Measurements from ENCODE around the gene SLC35D1.
A peak's percentile ranks its signal among the peaks of the same experiment; 100 is the strongest.
"Not testable (repeated sequence)": the region's sequence is repeated elsewhere in the genome, so short reads cannot be mapped to it uniquely, and the experiment has no call there.

The SLC35D1 gene

DNA sequence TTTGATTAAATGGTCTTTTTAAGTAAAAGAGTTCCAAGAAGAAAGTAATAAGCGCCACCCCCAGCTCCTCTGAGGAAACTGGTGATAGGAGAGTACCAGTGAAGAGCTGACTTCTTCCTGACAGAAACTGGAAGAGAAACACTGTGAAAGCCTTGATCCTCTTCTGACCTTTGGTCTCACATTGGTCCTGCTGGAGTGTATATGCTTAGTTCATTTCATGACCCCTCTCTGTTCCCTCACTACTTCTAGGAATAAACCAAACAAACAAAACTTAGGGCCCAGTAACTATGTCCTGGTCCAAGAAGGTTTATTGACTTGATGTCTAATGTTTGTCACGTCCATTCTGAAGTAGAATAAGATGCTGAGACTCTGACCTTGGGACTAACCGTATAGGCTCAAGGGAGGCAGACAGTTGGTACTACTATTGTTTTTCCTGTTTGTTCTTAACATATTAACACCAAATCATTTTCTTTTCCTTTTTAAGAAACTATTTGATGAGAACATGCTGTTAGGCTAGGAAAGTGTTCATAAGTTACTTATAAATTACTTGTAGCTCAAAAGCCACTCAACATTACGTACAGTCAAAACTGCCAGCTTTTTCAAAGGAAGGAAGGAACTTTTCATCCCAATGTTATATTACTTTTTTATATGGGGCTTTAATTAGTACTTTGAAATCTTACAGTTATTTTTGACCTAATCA lies 71.2 kb downstream of the SLC35D1 start:
- no peak for ATAC-seq
- no peak overlapping the region for H3K4me3 Mint-ChIP-seq
- no peaks in the 10 kb centered on the region for H3K27me3 Mint-ChIP-seq
- no peak overlapping the region for H3K27ac Mint-ChIP-seq
- no peaks in the 10 kb centered on the region for H3K9me3 Mint-ChIP-seq
- H3K4me1 Mint-ChIP-seq, result peaks cover 47% of the 10 kb centered on the region
- peaks cover 52% of the 10 kb centered on the region for H3K36me3 Mint-ChIP-seq (ENCODE audit: low read depth)
- no peak for DNase-seq

DNA sequence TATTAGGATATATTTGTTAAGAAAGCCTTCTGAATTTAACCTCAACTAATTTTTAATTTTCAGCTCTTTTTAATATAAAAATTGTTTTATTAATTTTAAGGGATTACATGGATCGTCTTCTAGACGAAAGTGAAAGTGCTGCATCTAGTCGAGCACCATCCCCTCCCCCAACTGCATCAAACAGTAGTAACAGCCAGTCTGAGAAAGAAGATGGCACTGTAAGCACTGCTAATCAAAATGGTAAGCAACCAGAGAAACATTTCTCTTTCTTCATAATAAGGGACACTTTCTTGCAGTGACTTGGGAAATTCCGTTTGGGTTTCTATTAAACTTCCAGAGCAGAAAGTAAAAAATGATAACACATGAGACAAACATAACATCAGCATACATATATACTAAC lies 72.3 kb downstream of the SLC35D1 start:
- no peaks in the 10 kb centered on the region for H3K9me3 Mint-ChIP-seq
- H3K27ac Mint-ChIP-seq, result peak overlapping the region; percentile 70
- ATAC-seq (no peak), DNase-seq (peak; percentile 18)
- H3K4me3 Mint-ChIP-seq, result peak overlapping the region; percentile 50
- H3K27me3 Mint-ChIP-seq, result no peaks in the 10 kb centered on the region
- H3K4me1 Mint-ChIP-seq, result peaks cover 47% of the 10 kb centered on the region
- peaks cover 51% of the 10 kb centered on the region for H3K36me3 Mint-ChIP-seq (ENCODE audit: low read depth)

DNA sequence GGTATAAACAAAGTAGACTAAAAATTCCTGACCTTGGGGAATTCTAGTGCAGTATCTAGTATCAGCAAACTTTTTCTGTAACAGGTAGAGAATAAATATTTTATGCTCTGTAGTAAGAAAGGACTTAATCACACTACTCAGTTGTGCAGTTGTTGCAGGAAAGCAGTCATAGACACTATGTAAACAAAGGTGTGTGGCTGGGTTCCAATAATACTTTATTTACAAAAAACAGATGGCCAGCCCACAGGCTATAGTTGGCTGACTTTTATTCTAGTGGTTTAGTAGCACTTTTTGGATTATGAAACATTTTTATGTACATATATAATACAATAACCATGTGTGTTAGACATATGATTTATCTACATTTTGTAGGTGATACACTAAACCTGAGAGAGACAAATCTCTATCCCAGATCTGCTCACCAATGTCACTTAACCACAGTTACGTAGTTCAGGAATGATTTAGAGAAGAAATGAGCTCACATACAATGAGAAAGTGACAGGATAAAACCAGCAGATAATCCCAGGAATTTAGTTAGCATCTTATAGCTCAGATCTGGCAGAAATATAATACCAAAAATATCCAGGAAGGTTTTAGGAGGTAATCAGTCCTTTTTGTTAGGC lies 73.1 kb downstream of the SLC35D1 start:
- Mint-ChIP-seq H3K4me1 (peaks cover 47% of the 10 kb centered on the region), H3K36me3 (ENCODE audit: low read depth) (peaks cover 47% of the 10 kb centered on the region), H3K27me3 (no peaks in the 10 kb centered on the region), H3K4me3 (peak overlapping the region; percentile 50), H3K27ac (peak overlapping the region; percentile 70), H3K9me3 (no peaks in the 10 kb centered on the region)
- ATAC-seq, result peak; percentile 31
- DNase-seq, result no peak

DNA sequence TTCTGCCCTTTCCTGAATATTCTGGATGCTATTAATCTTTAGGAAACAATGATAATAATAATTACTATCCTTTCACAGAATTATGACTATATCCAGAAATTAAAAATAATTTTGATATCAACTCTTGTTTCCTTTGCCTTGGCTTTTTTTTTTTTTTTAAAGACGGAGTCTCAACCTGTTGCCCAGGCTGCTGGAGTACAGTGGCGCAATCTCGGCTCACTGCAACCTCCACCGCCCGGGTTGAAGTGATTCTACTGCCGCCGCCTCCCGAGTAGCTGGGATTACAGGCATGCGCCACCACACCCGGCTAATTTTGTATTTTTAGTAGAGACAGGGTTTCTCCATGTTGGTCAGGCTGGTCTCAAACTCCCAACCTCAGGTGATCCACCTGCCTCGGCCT lies 74.3 kb downstream of the SLC35D1 start:
- not testable (repeated sequence) for H3K9me3 Mint-ChIP-seq, H3K27ac Mint-ChIP-seq, H3K27me3 Mint-ChIP-seq, DNase-seq, H3K4me3 Mint-ChIP-seq, ATAC-seq
- Mint-ChIP-seq H3K36me3 (ENCODE audit: low read depth) (peaks cover 49% of the 10 kb centered on the region), H3K4me1 (peaks cover 39% of the 10 kb centered on the region)

DNA sequence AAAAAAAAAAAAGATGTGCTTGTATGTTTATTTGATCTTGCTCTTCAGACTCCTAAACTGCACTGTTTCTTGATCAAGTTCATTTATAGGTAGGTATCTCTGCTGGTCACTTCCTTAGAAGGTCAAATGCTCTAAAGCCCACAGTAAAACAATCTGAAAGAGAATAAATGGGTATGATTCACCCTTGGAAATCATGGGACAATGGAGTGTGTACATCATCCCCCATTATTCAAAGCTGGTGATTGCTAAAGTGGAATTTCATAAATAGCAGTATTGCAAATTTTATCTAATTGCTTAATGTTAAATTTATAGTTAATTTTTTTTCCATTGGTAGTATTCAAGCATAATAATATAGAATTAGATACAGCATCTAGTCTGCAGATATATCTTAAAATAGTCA lies 75.7 kb downstream of the SLC35D1 start:
- no peaks in the 10 kb centered on the region for H3K9me3 Mint-ChIP-seq
- H3K27me3 Mint-ChIP-seq, result no peaks in the 10 kb centered on the region
- DNase-seq (no peak), ATAC-seq (no peak)
- H3K36me3 Mint-ChIP-seq (ENCODE audit: low read depth), result peaks cover 44% of the 10 kb centered on the region
- peaks cover 27% of the 10 kb centered on the region for H3K4me1 Mint-ChIP-seq
- H3K27ac Mint-ChIP-seq, result no peak overlapping the region
- no peak overlapping the region for H3K4me3 Mint-ChIP-seq

DNA sequence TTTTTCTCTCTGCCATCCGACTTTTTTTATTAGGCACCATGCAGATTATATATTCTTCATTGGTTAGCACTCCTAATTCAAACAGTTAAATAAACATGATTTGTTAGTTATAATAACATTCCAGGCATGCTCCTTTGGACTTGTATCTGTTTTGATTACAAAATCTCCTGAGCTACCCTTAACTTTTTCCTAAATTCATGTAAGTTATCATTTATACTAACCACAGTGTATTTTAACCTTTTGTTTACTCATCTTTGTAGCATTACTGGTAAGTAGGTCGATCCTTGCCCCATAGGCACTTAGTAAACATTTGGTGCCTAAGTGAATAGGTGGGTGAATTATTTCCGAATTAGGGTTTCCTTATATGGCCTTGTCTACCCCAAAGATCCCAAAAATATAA lies 85.4 kb downstream of the SLC35D1 start:
- ATAC-seq (no peak), DNase-seq (no peak)
- Mint-ChIP-seq H3K4me3 (no peak overlapping the region), H3K27ac (no peak overlapping the region), H3K4me1 (peaks cover 5% of the 10 kb centered on the region), H3K27me3 (no peaks in the 10 kb centered on the region), H3K9me3 (peaks cover 9% of the 10 kb centered on the region), H3K36me3 (ENCODE audit: low read depth) (peaks cover 67% of the 10 kb centered on the region)

DNA sequence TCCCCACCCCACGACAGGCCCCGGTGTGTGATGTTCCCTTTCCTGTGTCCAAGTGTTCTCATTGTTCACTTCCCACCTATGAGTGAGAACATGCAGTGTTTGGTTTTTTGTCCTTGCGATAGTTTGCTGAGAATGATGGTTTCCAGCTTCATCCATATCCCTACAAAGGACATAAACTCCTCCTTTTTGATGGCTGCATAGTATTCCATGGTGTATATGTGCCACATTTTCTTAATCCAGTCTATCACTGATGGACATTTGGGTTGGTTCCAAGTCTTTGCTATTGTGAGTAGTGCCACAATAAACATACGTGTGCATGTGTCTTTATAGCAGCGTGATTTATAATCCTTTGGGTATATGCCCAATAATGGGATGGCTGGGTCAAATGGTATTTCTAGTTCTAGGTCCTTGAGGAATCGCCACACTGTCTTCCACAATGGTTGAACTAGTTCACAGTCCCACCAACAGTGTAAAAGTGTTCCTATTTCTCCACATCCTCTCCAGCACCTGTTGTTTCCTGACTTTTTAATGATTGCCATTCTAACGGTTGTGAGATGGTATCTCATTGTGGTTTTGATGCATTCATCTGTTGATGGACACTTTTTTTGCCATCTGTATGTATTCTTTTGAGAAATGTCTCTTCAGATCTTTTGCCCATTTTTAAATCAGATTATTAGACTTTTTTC lies 87.6 kb downstream of the SLC35D1 start:
- not testable (repeated sequence) for ATAC-seq, DNase-seq, H3K27me3 Mint-ChIP-seq, H3K9me3 Mint-ChIP-seq, H3K27ac Mint-ChIP-seq, H3K4me3 Mint-ChIP-seq
- H3K4me1 Mint-ChIP-seq, result peaks cover 10% of the 10 kb centered on the region
- H3K36me3 Mint-ChIP-seq (ENCODE audit: low read depth), result peaks cover 73% of the 10 kb centered on the region

DNA sequence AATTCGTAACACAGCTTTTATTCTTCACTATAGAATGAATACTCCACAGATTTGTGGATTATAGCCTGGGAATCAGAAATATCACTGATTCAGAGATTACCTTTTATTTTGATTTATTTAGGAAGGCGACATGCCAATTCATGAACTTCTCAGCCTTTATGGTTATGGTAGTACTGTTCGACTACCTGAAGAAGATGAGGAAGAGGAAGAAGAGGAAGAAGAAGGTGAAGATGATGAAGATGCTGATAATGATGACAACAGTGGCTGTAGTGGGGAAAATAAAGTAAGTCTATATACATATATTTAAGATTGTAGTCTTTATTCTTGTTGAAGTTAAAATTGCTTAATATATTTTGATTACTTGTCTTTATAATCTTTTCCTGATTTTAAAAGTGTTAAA lies 96.0 kb downstream of the SLC35D1 start:
- no peak for ATAC-seq
- Mint-ChIP-seq H3K27me3 (no peaks in the 10 kb centered on the region), H3K4me3 (no peak overlapping the region), H3K9me3 (no peaks in the 10 kb centered on the region), H3K36me3 (ENCODE audit: low read depth) (peaks cover 61% of the 10 kb centered on the region), H3K27ac (no peak overlapping the region), H3K4me1 (peaks cover 27% of the 10 kb centered on the region)
- DNase-seq, result no peak

DNA sequence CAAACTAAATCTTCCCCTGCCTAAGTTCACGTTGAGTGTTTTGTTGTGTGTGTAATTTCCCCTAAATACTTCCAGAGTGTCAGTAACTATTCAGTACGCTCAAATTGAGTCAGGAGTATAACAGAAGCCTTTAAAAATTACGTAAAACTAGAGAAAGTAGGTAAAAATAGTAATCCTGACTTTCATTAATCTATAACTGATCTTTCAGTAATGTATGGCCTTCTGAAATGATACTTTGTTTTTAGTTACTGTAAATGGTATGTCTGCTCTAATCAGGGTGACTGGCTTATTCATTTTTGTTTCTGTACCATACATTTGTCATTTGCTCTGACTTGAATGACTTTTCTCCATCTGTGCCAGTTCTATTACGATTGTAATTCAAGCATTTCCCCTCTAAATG lies 99.7 kb downstream of the SLC35D1 start:
- Mint-ChIP-seq H3K4me3 (no peak overlapping the region), H3K27me3 (no peaks in the 10 kb centered on the region), H3K4me1 (peaks cover 13% of the 10 kb centered on the region), H3K27ac (peak overlapping the region; percentile 53), H3K9me3 (no peaks in the 10 kb centered on the region), H3K36me3 (ENCODE audit: low read depth) (peaks cover 50% of the 10 kb centered on the region)
- ATAC-seq (no peak), DNase-seq (no peak)

DNA sequence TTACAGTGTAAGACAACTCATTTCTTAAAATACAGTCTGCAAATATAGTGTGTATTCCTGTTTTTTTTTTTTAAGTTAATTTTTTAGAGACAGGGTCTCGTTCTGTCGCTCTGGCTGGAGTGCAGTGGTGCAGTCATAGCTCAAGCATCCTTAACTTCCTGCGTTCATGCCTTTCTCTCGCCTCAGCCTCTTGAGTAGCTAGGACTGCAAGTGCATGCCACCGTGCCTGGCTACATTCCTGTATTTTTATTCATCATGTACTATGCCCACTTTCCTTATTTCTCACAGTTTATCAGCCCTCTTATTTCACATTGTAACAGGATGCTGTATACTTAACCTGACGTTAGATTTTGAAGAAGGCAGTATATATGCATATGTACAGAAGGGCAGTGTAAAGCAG lies 102.4 kb downstream of the SLC35D1 start:
- ATAC-seq (no peak), DNase-seq (no peak)
- H3K4me3 Mint-ChIP-seq, result no peak overlapping the region
- H3K9me3 Mint-ChIP-seq, result no peaks in the 10 kb centered on the region
- no peaks in the 10 kb centered on the region for H3K27me3 Mint-ChIP-seq
- peaks cover 19% of the 10 kb centered on the region for H3K4me1 Mint-ChIP-seq
- H3K27ac Mint-ChIP-seq, result no peak overlapping the region
- peaks cover 52% of the 10 kb centered on the region for H3K36me3 Mint-ChIP-seq (ENCODE audit: low read depth)
